HCT116 (cell line): ENCODE results near the gene TNPO2. TPM values are rescaled to one million over a fixed set of nuclear protein-coding genes. Genes with fewer than 3 reads are reported as not detected.

ENCODE experiments used
- ATAC-seq: fragments of 200-7000 bp; cut with Tn5 transposase; 2 replicates; pipeline ENCODE4 v1.9.1; 2020; ENCODE audit warnings: mild to moderate bottlenecking, moderate library complexity
- BruUV-seq: library from RNA; stranded (reverse); fragments of 400-500 nt; replicated peaks from 2 replicates; lab custom pipeline; 2021; lab: Mats Ljungman, UMichigan
- CTCF ChIA-PET: fragments of 300-600 bp; sonication (Branson Sonifier 250); formaldehyde crosslinking; loops from one replicate; lab custom pipeline; 2021; ENCODE audit warnings: antibody characterized with exemption; lab: Charles Lee
- POLR2A ChIA-PET: fragments of 300-600, 350-600 bp; sonication (Branson Sonifier 250); formaldehyde crosslinking; loops from one replicate; lab custom pipeline; 2021; ENCODE audit warnings: antibody characterized with exemption; lab: Charles Lee
- RAD21 ChIA-PET, 2 experiments: fragments of 300-600 bp; sonication (Branson Sonifier 250); formaldehyde crosslinking; loops; one replicate each; lab custom pipeline; 2023; ENCODE audit warnings: low total read pairs in 2 of 2; ENCODE audit not compliant: uncharacterized antibody in 2 of 2, unreplicated experiment in 2 of 2, low non-redundant PET in 1 of 2; lab: Charles Lee
- DNase-seq: peaks from one replicate; pipeline ENCODE4 v3.0.0-alpha.2; 2010; ENCODE audit warnings: low read depth, low spot score
- H2AFZ ChIP-seq: fragments of 200-600 bp; shearing (Covaris generic), sonication (generic); 2 replicates; pipeline ENCODE4 v1.6.1; 2017; ENCODE audit warnings: low read depth, mixed run types, mixed read lengths, antibody characterized with exemption, low read length; ENCODE audit not compliant: poor library complexity, severe bottlenecking
- H3K27ac ChIP-seq: 2 replicates; pipeline ENCODE4 v1.5.1; 2012; ENCODE audit warnings: low read depth, low read length
- H3K27me3 ChIP-seq: fragments of 200-600 bp; sonication (generic); 2 replicates; pipeline ENCODE4 v1.6.1; 2016; ENCODE audit warnings: mixed run types, low read length, mixed read lengths; ENCODE audit not compliant: insufficient read depth
- H3K36me3 ChIP-seq, 2 experiments: fragments of 200-500 bp in 1 of 2; fragments of 200-600 bp in 1 of 2; sonication (Bioruptor generic) in 1 of 2; sonication (generic) in 1 of 2; 2 replicates each; pipeline versions ENCODE4 v1.5.1 to v1.6.1; 2014 to 2016; ENCODE audit warnings: low read length in 2 of 2, inconsistent platforms in 1 of 2, mixed read lengths in 1 of 2, mixed run types in 1 of 2; ENCODE audit not compliant: insufficient read depth in 2 of 2, control insufficient read depth in 1 of 2
- H3K4me1 ChIP-seq, 2 experiments: fragments of 200-600 bp in 1 of 2; sonication (generic) in 1 of 2; 2 replicates each; pipeline versions ENCODE4 v1.5.1 to v1.6.1; 2012 to 2017; ENCODE audit warnings: low read length in 2 of 2, inconsistent platforms in 1 of 2, mild to moderate bottlenecking in 1 of 2, mixed read lengths in 1 of 2, mixed run types in 1 of 2, moderate library complexity in 1 of 2; ENCODE audit not compliant: insufficient read depth in 2 of 2, control insufficient read depth in 1 of 2
- H3K4me2 ChIP-seq: fragments of 200-600 bp; sonication (generic); 2 replicates; pipeline ENCODE4 v1.6.1; 2017; ENCODE audit warnings: mixed run types, low read length, mixed read lengths
- H3K4me3 ChIP-seq, 2 experiments: fragments of 200-600 bp in 1 of 2; sonication (generic) in 1 of 2; replicated peaks in 1 of 2; 2 replicates each; pipeline ENCODE4 v1.5.1; 2011 to 2016; ENCODE audit warnings: low read length in 2 of 2, control low read depth in 1 of 2, low read depth in 1 of 2, mild to moderate bottlenecking in 1 of 2, mixed read lengths in 1 of 2, mixed run types in 1 of 2
- H3K79me2 ChIP-seq: fragments of 200-600 bp; sonication (generic); 2 replicates; pipeline ENCODE4 v1.6.1; 2017; ENCODE audit warnings: mild to moderate bottlenecking, mixed run types, low read length, moderate library complexity, mixed read lengths; ENCODE audit not compliant: insufficient read depth
- H3K9ac ChIP-seq: fragments of 200-600 bp; sonication (generic); 2 replicates; pipeline ENCODE4 v1.6.1; 2016; ENCODE audit warnings: low read length, mixed read lengths
- H3K9me2 ChIP-seq: fragments of 200-600 bp; sonication (generic), shearing (Covaris generic); 2 replicates; pipeline ENCODE4 v1.6.1; 2017; ENCODE audit warnings: mixed run types, mild to moderate bottlenecking, moderate library complexity; ENCODE audit not compliant: insufficient read depth
- H3K9me3 ChIP-seq, 2 experiments: fragments of 200-500 bp in 1 of 2; fragments of 200-600 bp in 1 of 2; sonication (Bioruptor generic) in 1 of 2; sonication (generic) in 1 of 2; 2 replicates each; pipeline ENCODE4 v1.6.1; 2014 to 2017; ENCODE audit warnings: low read length in 2 of 2, mixed read lengths in 2 of 2, inconsistent platforms in 1 of 2, low read depth in 1 of 2, mild to moderate bottlenecking in 1 of 2, mixed run types in 1 of 2, moderate library complexity in 1 of 2; ENCODE audit not compliant: control insufficient read depth in 1 of 2, insufficient read depth in 1 of 2
- H4K20me1 ChIP-seq: fragments of 200-600 bp; sonication (generic), shearing (Covaris generic); 2 replicates; pipeline ENCODE4 v1.6.1; 2017; ENCODE audit warnings: mixed run types, mild to moderate bottlenecking, moderate library complexity; ENCODE audit not compliant: insufficient read depth
- CEBPB ChIP-seq: IDR thresholded peaks from 2 replicates; pipeline ENCODE4 v1.6.1; 2012; ENCODE audit warnings: low read depth
- EGR1 ChIP-seq: IDR thresholded peaks from 2 replicates; pipeline ENCODE4 v1.6.1; 2012; ENCODE audit warnings: low read depth
- ELF1 ChIP-seq: IDR thresholded peaks from 2 replicates; pipeline ENCODE4 v1.6.1; 2012; ENCODE audit warnings: low read depth, borderline replicate concordance
- EZH2 ChIP-seq: fragments of 200-600 bp; sonication (generic); IDR thresholded peaks from 2 replicates; pipeline ENCODE4 v1.6.1; 2017; ENCODE audit warnings: antibody characterized with exemption, mixed run types
- FOSL1 ChIP-seq: IDR thresholded peaks from 2 replicates; pipeline ENCODE4 v1.6.1; 2012; ENCODE audit warnings: low read depth
- POLR2A ChIP-seq: IDR thresholded peaks from 2 replicates; pipeline ENCODE4 v1.7.0; 2011; ENCODE audit warnings: borderline replicate concordance; ENCODE audit not compliant: insufficient read depth, insufficient read length; ENCODE audit errors: extremely low read depth
- SIN3A ChIP-seq: IDR thresholded peaks from 2 replicates; pipeline ENCODE4 v1.6.1; 2012; ENCODE audit warnings: low read depth
- YY1 ChIP-seq: IDR thresholded peaks from 2 replicates; pipeline ENCODE4 v1.6.1; 2011; ENCODE audit warnings: low read length, low read depth, moderate library complexity, mild to moderate bottlenecking; ENCODE audit not compliant: insufficient replicate concordance; ENCODE audit errors: extremely low read depth
- ZNF274 ChIP-seq: fragments of 200-500 bp; sonication (Bioruptor generic); IDR thresholded peaks from 2 replicates; pipeline ENCODE4 v1.6.1; 2014; ENCODE audit warnings: mild to moderate bottlenecking, low read depth, low read length, inconsistent platforms
- intact Hi-C: fragments of 100-400 bp; cut with micrococcal nuclease; formaldehyde crosslinking; loops from 2 replicates; pipeline ENCODE4 v1.10.0; 2022
- total RNA-seq: library from RNA; stranded (reverse); gene quantifications from one replicate; pipeline ENCODE4 v1.2.1, GENCODE V29; 2021; ENCODE audit not compliant: unreplicated experiment
- TF ChIP-seq, protein P1 (sequence below): IDR thresholded peaks from 2 replicates; pipeline ENCODE4 v1.6.1; 2011; ENCODE audit warnings: mild to moderate bottlenecking, low read length, moderate library complexity; ENCODE audit not compliant: insufficient replicate concordance; ENCODE audit errors: extremely low read depth
- TF ChIP-seq, protein P2 (sequence below): IDR thresholded peaks from 2 replicates; pipeline ENCODE4 v1.6.1; 2012
- TF ChIP-seq, protein P3 (sequence below): IDR thresholded peaks from 2 replicates; pipeline ENCODE4 v1.6.1; 2012; ENCODE audit warnings: low read depth

Gene TNPO2
- total RNA-seq, 1 experiment from 2014 or later = 81.8 TPM

DNA sequence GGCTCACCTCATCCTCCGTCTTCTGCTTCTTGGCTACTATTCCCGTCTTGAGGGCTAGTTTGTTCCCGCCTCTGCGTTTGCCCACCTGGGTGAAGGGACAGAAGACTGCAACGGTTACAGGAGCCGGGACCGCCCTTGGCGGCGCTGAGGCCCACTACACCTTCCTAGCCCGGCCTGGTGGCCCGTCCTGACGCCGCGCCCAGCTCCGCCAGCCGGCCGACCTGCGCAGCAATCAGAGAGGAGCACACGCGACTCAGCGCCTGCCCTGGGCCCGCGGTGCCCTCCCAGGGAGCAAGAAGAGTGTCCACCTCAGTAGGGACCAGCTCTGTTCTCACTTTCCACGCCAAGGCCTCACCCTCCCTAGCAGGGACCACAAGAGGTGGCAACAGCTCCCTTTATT is 7.6 kb upstream of the TNPO2 start:
- DNase-seq (no peak), ATAC-seq (no peak)
- Histone ChIP-seq H3K27ac (no peak overlapping the region), H3K79me2 (peaks cover 51% of the 10 kb centered on the region), H3K9me2 (no peaks in the 10 kb centered on the region), H3K36me3 (peaks cover 33 to 34% of the 10 kb centered on the region in 2 experiments), H3K9me3 (no peaks in the 10 kb centered on the region), H3K4me3 (no peak overlapping the region), H3K4me1 (peaks cover 18 to 33% of the 10 kb centered on the region in 2 experiments), H4K20me1 (peaks cover 13% of the 10 kb centered on the region; the same call in 1 of the 2 replicates), H2AFZ (no peak overlapping the region), H3K27me3 (no peaks in the 10 kb centered on the region), H3K4me2 (no peak overlapping the region)
- BruUV-seq = no TSS peak
- POLR2A ChIA-PET = no interaction called here
- intact Hi-C loops = no loop called here
- CTCF ChIA-PET = no interaction called here
- RAD21 ChIA-PET = no interaction called here
- TF ChIP-seq, protein P1, sequence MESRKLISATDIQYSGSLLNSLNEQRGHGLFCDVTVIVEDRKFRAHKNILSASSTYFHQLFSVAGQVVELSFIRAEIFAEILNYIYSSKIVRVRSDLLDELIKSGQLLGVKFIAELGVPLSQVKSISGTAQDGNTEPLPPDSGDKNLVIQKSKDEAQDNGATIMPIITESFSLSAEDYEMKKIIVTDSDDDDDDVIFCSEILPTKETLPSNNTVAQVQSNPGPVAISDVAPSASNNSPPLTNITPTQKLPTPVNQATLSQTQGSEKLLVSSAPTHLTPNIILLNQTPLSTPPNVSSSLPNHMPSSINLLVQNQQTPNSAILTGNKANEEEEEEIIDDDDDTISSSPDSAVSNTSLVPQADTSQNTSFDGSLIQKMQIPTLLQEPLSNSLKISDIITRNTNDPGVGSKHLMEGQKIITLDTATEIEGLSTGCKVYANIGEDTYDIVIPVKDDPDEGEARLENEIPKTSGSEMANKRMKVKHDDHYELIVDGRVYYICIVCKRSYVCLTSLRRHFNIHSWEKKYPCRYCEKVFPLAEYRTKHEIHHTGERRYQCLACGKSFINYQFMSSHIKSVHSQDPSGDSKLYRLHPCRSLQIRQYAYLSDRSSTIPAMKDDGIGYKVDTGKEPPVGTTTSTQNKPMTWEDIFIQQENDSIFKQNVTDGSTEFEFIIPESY = no peak
- TF ChIP-seq POLR2A = no peak
- TF ChIP-seq, protein P2, sequence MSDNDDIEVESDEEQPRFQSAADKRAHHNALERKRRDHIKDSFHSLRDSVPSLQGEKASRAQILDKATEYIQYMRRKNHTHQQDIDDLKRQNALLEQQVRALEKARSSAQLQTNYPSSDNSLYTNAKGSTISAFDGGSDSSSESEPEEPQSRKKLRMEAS = no peak
- TF ChIP-seq ZNF274 = no peak
- no peak for TF ChIP-seq CEBPB
- no peak for TF ChIP-seq SIN3A
- TF ChIP-seq EZH2 = no peak
- no peak for TF ChIP-seq ELF1
- TF ChIP-seq EGR1 = no peak
- TF ChIP-seq, protein P3, sequence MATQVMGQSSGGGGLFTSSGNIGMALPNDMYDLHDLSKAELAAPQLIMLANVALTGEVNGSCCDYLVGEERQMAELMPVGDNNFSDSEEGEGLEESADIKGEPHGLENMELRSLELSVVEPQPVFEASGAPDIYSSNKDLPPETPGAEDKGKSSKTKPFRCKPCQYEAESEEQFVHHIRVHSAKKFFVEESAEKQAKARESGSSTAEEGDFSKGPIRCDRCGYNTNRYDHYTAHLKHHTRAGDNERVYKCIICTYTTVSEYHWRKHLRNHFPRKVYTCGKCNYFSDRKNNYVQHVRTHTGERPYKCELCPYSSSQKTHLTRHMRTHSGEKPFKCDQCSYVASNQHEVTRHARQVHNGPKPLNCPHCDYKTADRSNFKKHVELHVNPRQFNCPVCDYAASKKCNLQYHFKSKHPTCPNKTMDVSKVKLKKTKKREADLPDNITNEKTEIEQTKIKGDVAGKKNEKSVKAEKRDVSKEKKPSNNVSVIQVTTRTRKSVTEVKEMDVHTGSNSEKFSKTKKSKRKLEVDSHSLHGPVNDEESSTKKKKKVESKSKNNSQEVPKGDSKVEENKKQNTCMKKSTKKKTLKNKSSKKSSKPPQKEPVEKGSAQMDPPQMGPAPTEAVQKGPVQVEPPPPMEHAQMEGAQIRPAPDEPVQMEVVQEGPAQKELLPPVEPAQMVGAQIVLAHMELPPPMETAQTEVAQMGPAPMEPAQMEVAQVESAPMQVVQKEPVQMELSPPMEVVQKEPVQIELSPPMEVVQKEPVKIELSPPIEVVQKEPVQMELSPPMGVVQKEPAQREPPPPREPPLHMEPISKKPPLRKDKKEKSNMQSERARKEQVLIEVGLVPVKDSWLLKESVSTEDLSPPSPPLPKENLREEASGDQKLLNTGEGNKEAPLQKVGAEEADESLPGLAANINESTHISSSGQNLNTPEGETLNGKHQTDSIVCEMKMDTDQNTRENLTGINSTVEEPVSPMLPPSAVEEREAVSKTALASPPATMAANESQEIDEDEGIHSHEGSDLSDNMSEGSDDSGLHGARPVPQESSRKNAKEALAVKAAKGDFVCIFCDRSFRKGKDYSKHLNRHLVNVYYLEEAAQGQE = no peak
- no peak for TF ChIP-seq YY1
- no peak for TF ChIP-seq FOSL1
- TF ChIP-seq, all 23 proteins: peak for 0
- no peak overlapping the region for H3K9ac ChIP-seq
